Smooth muscle cell (in vitro differentiated cells): Measurements from ENCODE around the gene PLOD3. TPM values are rescaled to one million over a fixed set of nuclear protein-coding genes. Genes with fewer than 3 reads are reported as not detected.
A peak's percentile ranks its signal among the peaks of the same experiment; 100 is the strongest.

Experiments
- DNase-seq: peaks from one replicate; lab custom pipeline; 2025; ENCODE audit not compliant: unreplicated experiment; lab: John Stamatoyannopoulos, UW
- H2AFZ ChIP-seq: fragments of 200-600 bp; sonication (generic); 2 replicates; pipeline ENCODE4 v1.6.0; 2016; ENCODE audit warnings: antibody characterized with exemption, low read depth, mild to moderate bottlenecking
- H3F3A ChIP-seq: fragments of 200-600 bp; sonication (generic); 2 replicates; pipeline ENCODE4 v1.6.0; 2017; ENCODE audit warnings: antibody characterized with exemption, low read depth
- H3K27ac ChIP-seq: fragments of 200-600 bp; sonication (generic); 2 replicates; pipeline ENCODE4 v1.5.1; 2016; ENCODE audit warnings: low read depth, mild to moderate bottlenecking
- H3K27me3 ChIP-seq: fragments of 200-600 bp; sonication (generic); 2 replicates; pipeline ENCODE4 v1.6.1; 2016; ENCODE audit warnings: low read depth, mild to moderate bottlenecking
- H3K36me3 ChIP-seq: fragments of 200-600 bp; sonication (generic); 2 replicates; pipeline ENCODE4 v1.5.1; 2016; ENCODE audit warnings: low read depth
- H3K4me1 ChIP-seq: fragments of 200-600 bp; sonication (generic); 2 replicates; pipeline ENCODE4 v1.5.1; 2016; ENCODE audit warnings: low read depth
- H3K4me2 ChIP-seq: fragments of 200-600 bp; sonication (generic); 2 replicates; pipeline ENCODE4 v1.6.0; 2016; ENCODE audit warnings: mild to moderate bottlenecking
- H3K4me3 ChIP-seq: fragments of 200-600 bp; sonication (generic); 2 replicates; pipeline ENCODE4 v1.5.1; 2016; ENCODE audit warnings: mild to moderate bottlenecking
- H3K79me2 ChIP-seq: fragments of 200-600 bp; sonication (generic); 2 replicates; pipeline ENCODE4 v1.6.0; 2016; ENCODE audit warnings: low read depth, mild to moderate bottlenecking
- H3K9ac ChIP-seq: fragments of 200-600 bp; sonication (generic); 2 replicates; pipeline ENCODE4 v1.6.0; 2016; ENCODE audit warnings: low read depth
- H3K9me3 ChIP-seq: fragments of 200-600 bp; sonication (generic); replicated peaks from 2 replicates; pipeline ENCODE4 v1.5.1; 2016; ENCODE audit warnings: low read depth
- H4K20me1 ChIP-seq: fragments of 200-600 bp; sonication (generic); 2 replicates; pipeline ENCODE4 v1.6.0; 2016; ENCODE audit warnings: low read depth
- CTCF ChIP-seq: fragments of 200-600 bp; sonication (generic); IDR thresholded peaks from 2 replicates; pipeline ENCODE4 v1.5.1; 2017; ENCODE audit warnings: borderline replicate concordance, mild to moderate bottlenecking, antibody characterized with exemption; ENCODE audit not compliant: insufficient read depth, poor library complexity, severe bottlenecking
- WGBS: methylation state at CpG from one replicate; pipeline ENCODE4 v1.1.7; 2016; ENCODE audit warnings: low lambda C conversion rate; 5-methylcytosine and 5-hydroxymethylcytosine counted together
- polyA plus RNA-seq: library from polyadenylated mRNA; unstranded; fragments of >200 nt; fragmentation: Nextera tagmentation; extraction: Ambion mirVana; gene quantifications from 2 replicates; pipeline ENCODE4 v1.2.1, GENCODE V29; 2016
- total RNA-seq: library from RNA; depleted of rRNA; stranded (reverse); fragments of >200 nt; gene quantifications from 2 replicates; pipeline ENCODE4 v1.2.3, GENCODE V29; 2014

Gene PLOD3
- total and polyA plus RNA-seq, 2 experiments from 2014 or later: 58.4 to 168 TPM

GRCh38 chr7:101250324-101250723 is 32.9 kb upstream of the PLOD3 start:
- no peak overlapping the region for H3K9ac ChIP-seq
- no peak overlapping the region for H3K4me3 ChIP-seq
- no peak overlapping the region for H3K27ac ChIP-seq
- H4K20me1 ChIP-seq: peaks cover 18% of the 10 kb centered on the region
- TF ChIP-seq CTCF: no peak
- WGBS: 96% methylated on average over 3 of the region's 3 CpGs
- H3K79me2 ChIP-seq: peaks cover 55% of the 10 kb centered on the region
- H3K36me3 ChIP-seq: no peaks in the 10 kb centered on the region
- H3K4me1 ChIP-seq: peaks cover 10% of the 10 kb centered on the region
- peak overlapping the region; percentile 91 for H3K4me2 ChIP-seq
- no peak for DNase-seq
- no peaks in the 10 kb centered on the region for H3K9me3 ChIP-seq
- no peaks in the 10 kb centered on the region for H3K27me3 ChIP-seq
- no peak overlapping the region for H2AFZ ChIP-seq
- H3F3A ChIP-seq: peaks cover 6% of the 10 kb centered on the region

- H3K36me3 ChIP-seq: no peaks in the 10 kb centered on the region
- H3K27ac ChIP-seq: no peak overlapping the region
- H3K4me2 ChIP-seq: no peak overlapping the region
- peaks cover 18% of the 10 kb centered on the region for H4K20me1 ChIP-seq
- no peaks in the 10 kb centered on the region for H3K9me3 ChIP-seq
- peaks cover 61% of the 10 kb centered on the region for H3K79me2 ChIP-seq
- H3K4me1 ChIP-seq: peaks cover 10% of the 10 kb centered on the region
- peaks cover 6% of the 10 kb centered on the region for H3F3A ChIP-seq
- no peaks in the 10 kb centered on the region for H3K27me3 ChIP-seq
- no peak overlapping the region for H2AFZ ChIP-seq
- DNase-seq: no peak
- no peak for TF ChIP-seq CTCF
- no peak overlapping the region for H3K9ac ChIP-seq
- no peak overlapping the region for H3K4me3 ChIP-seq
- WGBS: 97% methylated on average over 5 of the region's 5 CpGs
These were observed 30.9 kb upstream of the PLOD3 start for GRCh38 chr7:101248276-101248675.

GRCh38 chr7:101245147-101245668 is 27.8 kb upstream of the PLOD3 start:
- WGBS: 49% methylated on average over 31 of the region's 32 CpGs

More at GRCh38 chr7:101245147-101245668, 27.8 kb upstream of the PLOD3 start:
- Histone ChIP-seq H3K4me2 (peak overlapping the region; percentile 94), H3F3A (peaks cover 8% of the 10 kb centered on the region), H3K27me3 (no peaks in the 10 kb centered on the region), H3K79me2 (peaks cover 60% of the 10 kb centered on the region), H3K9me3 (no peaks in the 10 kb centered on the region), H4K20me1 (peaks cover 19% of the 10 kb centered on the region), H3K27ac (no peak overlapping the region), H3K4me3 (peak overlapping the region; percentile 82), H2AFZ (peak overlapping the region; percentile 51), H3K4me1 (no peaks in the 10 kb centered on the region), H3K36me3 (no peaks in the 10 kb centered on the region), H3K9ac (peak overlapping the region; percentile 81)
- TF ChIP-seq CTCF: no peak
- DNase-seq: no peak
